GM18519 (cell line): ENCODE data around the gene ZNF808.
A peak's percentile ranks its signal among the peaks of the same experiment; 100 is the strongest.
"Not testable (repeated sequence)": the region's sequence is repeated elsewhere in the genome, so short reads cannot be mapped to it uniquely, and the experiment has no call there.

Source experiments
- ATAC-seq: cut with Tn5 transposase; IDR thresholded peaks from one replicate; pipeline ENCODE4 v1.9.1; 2021; ENCODE audit warnings: mild to moderate bottlenecking, moderate library complexity; ENCODE audit not compliant: unreplicated experiment, low FRiP score

Gene ZNF808

DNA sequence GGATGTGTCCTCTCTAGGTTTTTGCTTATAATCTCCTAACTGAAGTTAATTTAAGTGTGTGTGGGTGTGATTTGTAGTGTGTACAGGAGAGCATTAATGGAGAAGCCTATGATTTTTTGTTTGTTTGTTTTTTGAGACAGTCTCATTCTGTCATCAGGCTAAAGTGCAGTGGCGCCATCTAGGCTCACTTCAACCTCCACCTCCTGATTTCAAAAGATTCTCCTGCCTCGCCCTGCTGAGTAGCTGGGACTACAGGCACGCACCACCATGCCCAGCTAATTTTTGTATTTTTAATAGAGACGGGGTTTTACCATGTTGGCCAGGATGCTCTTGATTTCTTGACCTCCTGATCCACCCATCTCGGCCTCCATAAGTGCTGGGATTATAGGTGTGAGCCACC is 63.3 kb downstream of the ZNF808 start:
- ATAC-seq: no peak

DNA sequence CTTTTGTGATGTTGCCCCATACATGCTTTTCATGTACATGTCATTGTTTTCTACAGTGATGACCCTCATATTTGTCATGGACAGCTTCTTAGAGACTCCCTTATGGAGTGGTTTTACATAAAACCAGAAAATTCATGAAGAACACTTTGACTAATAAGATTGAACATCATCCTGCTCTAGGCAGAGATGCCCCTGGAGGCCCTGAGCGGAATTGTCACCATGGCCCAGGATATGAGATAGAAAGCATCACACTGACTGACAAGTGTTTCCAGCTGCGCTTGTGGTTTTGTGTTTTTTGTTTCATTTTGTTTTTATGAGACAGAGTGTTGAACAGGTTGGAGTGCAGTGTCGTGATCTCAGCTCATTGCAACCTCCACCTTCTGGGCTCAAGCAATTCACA is 64.8 kb downstream of the ZNF808 start:
- no peak for ATAC-seq

DNA sequence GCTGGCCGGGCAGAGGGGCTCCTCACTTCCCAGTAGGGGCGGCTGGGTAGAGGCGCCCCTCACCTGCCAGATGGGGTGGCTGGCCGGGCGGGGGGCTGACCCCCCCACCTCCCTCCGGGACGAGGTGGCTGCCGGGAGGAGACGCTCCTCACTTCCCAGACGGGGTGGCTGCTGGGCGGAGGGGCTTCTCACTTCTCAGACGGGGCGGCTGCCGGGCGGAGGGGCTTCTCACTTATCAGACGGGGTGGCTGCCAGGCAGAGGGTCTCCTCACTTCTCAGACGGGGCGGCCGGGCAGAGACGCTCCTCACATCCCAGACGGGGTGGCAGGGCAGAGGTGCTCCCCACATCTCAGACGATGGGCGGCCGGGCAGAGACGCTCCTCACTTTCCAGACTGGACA is 66.0 kb downstream of the ZNF808 start:
- ATAC-seq: not testable (repeated sequence)

DNA sequence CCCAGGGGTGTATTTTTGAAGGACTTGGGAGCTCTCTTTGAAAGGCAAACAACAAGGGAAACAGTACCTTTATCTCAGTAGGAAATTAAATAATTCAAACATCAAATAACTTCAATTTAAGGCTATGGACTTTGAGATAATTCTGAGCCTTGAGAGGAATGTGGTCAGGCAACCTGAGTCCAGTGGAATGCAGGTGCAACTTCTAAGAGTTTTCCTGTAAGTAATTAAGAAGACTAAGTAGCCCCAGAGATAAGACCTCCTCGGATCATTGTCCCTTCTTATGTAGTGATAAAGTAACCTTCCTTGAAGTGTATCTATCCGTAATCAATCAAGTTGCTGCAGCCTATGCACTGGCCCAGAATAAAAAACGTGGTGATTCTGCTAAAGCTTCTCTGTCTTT is 71.8 kb downstream of the ZNF808 start:
- ATAC-seq: no peak

DNA sequence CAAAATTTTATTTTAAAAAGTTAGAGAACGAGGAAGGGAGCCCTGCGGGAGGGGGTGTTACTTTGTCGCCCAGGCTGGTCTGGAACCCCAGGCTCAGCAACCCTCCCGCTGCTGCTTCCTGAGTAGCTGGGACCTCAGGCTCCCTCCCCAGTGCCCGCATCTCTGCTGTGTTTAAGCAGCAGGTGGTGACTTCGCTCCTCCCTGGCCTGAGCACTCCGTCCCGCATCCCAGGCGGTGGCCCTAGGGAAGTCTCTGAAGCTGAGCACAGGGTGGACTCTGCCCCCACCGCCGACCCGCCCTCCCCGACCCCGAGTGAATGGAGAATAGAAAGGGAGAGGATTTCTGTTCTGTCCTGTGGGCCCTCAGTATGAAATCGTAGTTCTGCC is 73.2 kb downstream of the ZNF808 start:
- ATAC-seq: no peak

DNA sequence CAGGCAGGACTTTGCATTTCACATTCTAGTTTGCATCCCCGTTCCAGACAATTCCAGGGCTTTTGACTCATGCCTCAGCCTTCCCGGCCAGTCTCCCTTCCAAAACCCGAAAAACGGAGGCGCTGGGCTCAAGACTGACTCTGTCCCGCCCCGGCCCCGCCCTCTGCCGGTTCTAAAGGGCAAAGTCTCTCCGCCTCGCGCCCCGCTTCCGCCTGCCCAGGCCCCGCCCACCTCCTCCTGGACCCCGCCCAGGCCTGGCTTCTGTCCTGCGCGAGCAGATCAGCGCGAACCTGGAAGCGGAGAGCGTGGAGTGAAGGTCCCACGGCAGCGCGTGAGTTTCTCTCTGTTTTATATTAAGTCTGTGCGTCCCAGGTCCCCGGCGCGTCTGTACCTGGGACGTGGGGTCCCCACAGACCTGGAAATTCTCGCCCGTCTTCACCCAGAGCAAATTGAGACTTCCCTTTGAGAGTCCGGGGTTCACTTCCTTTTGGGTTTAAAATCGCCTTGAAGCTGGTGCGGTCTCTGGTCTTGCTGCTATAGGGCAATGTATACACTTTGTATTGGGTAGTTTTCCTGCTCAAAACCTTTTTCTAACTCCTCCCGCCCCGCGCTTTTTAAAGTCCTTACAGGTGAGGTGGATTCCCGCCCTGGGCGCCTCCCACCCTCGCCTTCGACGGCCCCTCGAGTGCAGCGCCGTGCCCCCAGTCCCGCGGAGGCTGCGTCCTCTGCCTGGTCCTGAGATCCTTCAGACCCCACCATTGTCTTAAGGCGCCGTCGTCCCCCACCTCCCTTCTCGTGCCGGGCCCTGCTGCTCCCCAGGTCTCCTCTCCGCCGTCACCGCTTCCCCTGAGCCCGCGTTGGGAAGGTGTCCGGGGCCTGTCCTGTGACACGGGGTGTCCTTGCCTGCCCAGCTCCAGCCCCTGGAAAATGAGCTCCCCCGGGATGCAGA is 73.8 kb downstream of the ZNF808 start:
- peak; percentile 69 for ATAC-seq

DNA sequence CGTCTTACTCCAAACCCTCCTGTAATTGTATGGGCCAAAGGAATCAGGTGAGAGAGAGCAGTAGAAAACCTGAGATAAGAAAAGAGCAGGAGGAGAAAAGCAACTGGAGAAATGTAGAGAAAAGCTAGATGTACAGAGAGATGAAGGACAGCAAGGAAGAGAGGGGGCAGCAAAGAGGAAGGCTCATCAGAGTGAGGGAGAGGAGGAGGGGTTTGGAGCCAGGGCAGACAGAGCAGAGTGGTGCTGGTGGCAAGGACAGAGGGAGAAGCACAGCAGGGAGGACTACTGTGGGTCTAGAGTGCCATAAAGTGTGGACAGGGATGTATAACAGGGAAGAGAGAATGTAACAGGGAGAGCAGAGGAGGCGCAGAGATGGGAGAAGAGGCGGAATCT is 74.5 kb downstream of the ZNF808 start:
- ATAC-seq: not testable (repeated sequence)

DNA sequence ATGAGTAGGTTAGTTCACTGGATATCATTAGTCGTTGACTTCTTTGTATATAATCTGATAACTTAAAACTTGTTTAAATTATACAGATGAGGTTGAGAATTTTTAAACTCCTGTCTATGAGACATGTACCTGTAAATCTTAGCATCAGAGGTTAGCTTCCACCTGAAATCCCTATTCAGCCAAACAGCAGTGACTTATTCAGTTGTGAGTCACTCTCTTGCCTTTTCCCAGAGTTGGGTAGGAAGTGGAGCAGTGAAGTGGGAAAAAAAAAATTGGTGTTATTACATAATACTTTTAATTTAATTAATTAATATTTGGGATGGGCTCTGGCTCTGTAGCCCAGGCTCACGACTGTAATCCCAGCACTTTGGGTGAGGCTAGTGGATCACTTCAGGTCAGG is 75.5 kb downstream of the ZNF808 start:
- no peak for ATAC-seq

DNA sequence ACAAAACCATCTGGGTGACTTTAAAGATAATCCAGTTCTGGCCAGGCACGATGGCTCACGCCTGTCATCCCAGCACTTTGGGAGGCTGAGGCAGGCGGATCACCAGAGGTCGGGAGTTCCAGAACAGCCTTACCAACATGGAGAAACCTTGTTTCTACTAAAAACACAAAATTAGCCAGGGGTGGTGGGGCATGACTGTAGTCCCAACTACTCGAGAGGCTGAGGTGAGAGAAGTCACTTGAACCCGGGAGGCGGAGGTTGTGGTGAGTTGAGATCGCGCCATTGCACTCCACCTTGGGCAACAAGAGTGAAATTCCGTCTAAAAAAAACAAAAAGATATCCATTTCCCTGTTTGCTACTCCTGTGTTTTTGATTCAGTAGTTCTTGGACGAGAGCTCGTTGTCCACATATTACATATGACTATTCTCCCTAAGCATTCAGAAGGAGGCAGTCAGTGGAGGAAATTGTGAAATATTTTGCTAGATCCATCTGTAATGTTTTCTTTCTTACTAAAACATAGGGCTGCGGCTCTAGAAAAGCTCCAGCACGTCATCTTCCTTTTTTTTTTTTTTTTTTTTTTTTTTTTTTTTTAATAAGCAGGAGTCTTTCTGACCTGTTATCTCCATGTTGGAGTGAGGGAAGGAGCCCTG is 76.2 kb downstream of the ZNF808 start:
- no peak for ATAC-seq
